Motor neuron (in vitro differentiated cells): Measurements from ENCODE around the gene SNX3. TPM values are rescaled to one million over a fixed set of nuclear protein-coding genes. Genes with fewer than 3 reads are reported as not detected.

Source experiments
- ATAC-seq, 8 experiments: fragments of 200-7000 bp; cut with Tn5 transposase; replicated peaks in 6 of 8; 2 replicates each; pipeline ENCODE4 v1.8.0; 2021; ENCODE audit warnings: mild to moderate bottlenecking in 8 of 8, moderate library complexity in 8 of 8
- H3K27ac ChIP-seq, 2 donors: fragments of 250-450 bp; sonication (Bioruptor Pico); 2 replicates each; pipeline ENCODE4 v1.9.0; 2021; ENCODE audit warnings: antibody characterized with exemption in 2 of 2, mild to moderate bottlenecking in 2 of 2, moderate library complexity in 1 of 2
- H3K4me1 ChIP-seq, 2 donors: fragments of 250-450 bp; sonication (Bioruptor Pico); replicated peaks in 1 of 2; 2 replicates each; pipeline ENCODE4 v1.6.1; 2021; ENCODE audit warnings: antibody characterized with exemption in 2 of 2, mild to moderate bottlenecking in 2 of 2, moderate library complexity in 1 of 2
- H3K4me3 ChIP-seq, 5 donors: fragments of 250-450 bp; sonication (Bioruptor Pico); 2 replicates each; pipeline ENCODE4 v1.9.0; 2021; ENCODE audit warnings: antibody characterized with exemption in 5 of 5, mild to moderate bottlenecking in 5 of 5, moderate library complexity in 4 of 5
- WGBS, 10 experiments: fragments of 450-650 bp; shearing (Covaris generic); methylation state at CpG; one replicate each; pipeline ENCODE4 v1.0.0; 2022; 5-methylcytosine and 5-hydroxymethylcytosine counted together
- in situ Hi-C, 9 experiments: fragments of 400-800 bp; cut with MboI; loops; one replicate each; pipeline ENCODE4 v1.15.0; 2021; ENCODE audit warnings: low sequenced_read_pairs in 9 of 9, low pct_unique_long_range_greater_than_20kb in 2 of 9; ENCODE audit not compliant: unreplicated experiment in 9 of 9
- total RNA-seq, 8 experiments: library from RNA; unstranded; fragments of 300-600 nt; gene quantifications; 2 replicates each; pipeline versions ENCODE4 v1.2.3 to v1.2.4, GENCODE V29; 2022

Gene SNX3
- total RNA-seq, 8 experiments from 2014 or later, result 51.3 to 227 (median 103) TPM

DNA sequence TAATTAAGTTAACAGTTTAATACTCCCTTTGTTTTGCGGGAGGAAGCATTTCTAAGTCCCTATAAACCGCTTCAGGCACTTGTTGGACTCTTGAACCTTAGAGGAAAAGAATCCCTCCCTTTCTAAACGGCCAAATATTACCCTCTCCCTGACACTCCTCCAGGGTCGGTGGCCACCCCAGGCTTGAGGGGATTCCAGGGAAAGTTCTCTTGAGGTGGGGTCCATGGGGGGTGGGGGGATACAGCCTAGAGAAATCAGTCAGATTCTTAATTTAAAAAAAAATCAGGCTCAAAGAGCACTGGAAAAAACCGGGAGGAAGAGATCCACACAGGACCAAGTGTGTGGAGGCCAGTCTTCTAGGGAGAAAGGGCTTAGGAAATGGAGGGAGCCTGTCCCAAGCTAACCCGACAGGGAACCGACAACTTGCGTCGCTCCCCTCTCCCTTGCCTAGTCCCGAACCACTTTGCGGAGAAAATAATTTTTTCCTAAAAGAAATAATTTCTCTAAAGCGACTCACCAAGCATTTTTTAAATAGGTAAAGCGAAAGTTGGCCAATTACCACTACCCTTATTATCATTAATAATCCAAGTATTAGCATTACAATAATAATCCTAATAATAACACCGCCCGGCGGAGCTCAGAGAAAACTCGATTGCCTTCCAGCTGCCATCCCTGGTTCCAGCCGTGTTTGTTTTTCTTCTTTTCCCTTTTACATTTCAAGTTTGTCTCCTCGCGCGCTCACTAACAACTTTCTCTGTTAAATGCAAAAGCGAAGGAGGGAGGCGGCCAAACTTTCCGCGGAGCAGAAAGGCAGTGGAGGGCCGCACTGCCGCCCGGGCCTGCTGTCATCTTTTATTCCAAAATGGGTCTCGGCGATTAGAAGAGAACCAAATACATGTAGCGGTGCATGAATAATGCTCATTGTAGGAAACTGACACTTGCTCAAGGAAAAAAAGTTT lies 90.2 kb downstream of the SNX3 start:
- Histone ChIP-seq H3K4me3 (no peak overlapping the region), H3K4me1 (peaks cover 13% of the 10 kb centered on the region in 2 donors), H3K27ac (no peak overlapping the region)
- in situ Hi-C loops, result no loop called here
- no peak for ATAC-seq
- WGBS, 10 experiments, result 3 to 65% (median 18%) methylated on average over 8 to 31 of the region's 31 CpGs

DNA sequence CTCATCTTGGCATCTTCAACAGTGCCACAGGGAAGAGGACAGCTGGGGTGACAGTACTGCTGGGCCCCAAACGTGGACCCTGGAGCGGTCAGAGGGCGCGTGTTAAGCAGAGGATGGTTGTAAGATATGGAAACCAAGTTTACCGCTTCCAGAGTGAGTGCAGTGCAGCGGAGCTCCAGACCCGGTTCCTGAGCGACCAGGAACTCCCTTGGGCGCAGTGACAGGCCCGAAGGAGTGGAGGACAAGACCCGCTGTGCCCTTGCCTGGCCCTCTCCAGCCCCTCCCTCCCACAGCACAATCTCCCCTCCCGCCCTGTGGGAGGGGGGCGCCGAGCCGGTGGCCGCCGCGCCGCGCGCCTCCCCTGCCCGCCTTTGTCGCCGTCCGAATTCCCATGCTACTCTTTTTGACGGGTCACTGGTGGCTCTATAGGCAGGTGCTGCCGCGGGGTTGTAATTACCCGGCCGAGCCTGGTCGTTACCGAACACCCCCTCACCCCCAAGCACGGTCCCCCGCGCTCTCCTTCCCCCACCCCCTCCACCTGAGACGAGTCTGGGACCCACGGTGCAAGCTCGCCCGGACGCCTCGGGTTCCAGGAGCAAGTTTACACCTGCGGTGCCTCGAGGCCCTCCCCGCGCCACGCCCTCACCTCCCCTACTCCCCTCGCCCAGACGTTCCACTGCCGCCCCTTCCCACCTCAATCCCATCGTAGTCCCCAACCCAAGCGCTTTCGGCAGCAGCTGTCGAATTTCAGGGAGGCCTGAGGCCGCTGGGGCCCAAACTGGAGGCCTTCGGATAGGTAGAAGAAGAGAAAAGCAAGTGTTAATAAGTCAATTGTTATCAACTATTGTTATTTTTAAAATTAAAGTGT lies 91.1 kb downstream of the SNX3 start:
- peak in 2 of 8 experiments; percentile 10 to 39 for ATAC-seq
- H3K4me1 ChIP-seq, result peaks cover 13 to 14% of the 10 kb centered on the region in 2 donors
- in situ Hi-C loops, result no loop called here
- no peak overlapping the region for H3K4me3 ChIP-seq
- WGBS, 10 experiments, result 10 to 53% (median 40%) methylated on average over 2 to 6 of the region's 55 CpGs; no CpG with 5 or more reads in 6 of the 10 experiments
- H3K27ac ChIP-seq, result no peak overlapping the region

DNA sequence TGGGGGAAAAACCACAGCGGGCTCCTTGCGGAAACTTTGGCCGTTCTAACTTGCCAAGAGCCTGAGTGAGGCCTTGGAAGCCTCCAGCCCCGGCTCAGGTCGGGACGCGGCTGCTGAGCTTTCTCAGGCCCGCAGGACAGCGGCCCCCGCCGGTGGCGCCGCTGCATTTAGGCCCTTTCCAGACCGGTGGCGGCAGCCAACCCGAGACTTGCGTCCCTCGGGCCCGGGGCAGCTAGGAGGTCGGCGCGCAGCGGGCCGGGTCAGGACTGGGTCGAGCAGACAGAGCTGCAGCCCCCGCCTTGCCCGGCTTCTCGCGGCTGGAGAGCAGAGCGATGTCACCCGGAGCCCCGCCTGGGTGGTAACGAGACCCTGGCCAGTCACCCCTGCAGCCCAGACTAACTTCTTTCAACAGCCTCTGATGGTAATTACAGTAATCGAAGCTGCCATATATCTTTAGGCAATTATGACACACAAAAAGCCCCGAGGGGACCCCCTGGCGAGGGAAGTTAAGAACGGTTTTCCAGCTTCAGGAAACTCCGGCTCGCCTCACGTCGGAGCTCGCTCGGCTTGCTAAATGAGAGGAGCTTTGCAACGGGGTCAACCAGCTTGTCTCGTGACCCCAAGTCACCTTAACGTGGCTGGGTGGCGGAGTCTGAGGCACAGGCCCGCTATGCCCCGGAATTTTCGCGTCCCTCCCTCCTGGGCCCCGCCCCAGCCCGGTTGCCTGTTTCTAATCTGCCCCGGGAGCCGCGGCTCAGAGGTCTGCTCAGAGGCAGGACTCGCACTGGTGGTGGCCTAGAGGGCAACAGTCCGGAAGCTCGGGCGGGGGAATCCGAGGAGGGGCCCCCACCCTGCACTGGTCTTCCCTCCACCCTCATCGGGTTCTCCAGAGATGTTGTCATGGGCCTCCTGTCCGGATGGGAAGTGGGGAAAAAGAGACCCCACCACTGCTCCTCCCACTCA lies 92.1 kb downstream of the SNX3 start:
- peak in 7 of 8 experiments; percentile 50 to 64 (median 56) for ATAC-seq
- WGBS, 10 experiments, result 0 to 25% (median 18%) methylated on average over 1 to 13 of the region's 63 CpGs; no CpG with 5 or more reads in 4 of the 10 experiments
- Histone ChIP-seq H3K27ac (no peak overlapping the region), H3K4me1 (peaks cover 18 to 21% of the 10 kb centered on the region in 2 donors), H3K4me3 (no peak overlapping the region)
- in situ Hi-C loops, result no loop called here

DNA sequence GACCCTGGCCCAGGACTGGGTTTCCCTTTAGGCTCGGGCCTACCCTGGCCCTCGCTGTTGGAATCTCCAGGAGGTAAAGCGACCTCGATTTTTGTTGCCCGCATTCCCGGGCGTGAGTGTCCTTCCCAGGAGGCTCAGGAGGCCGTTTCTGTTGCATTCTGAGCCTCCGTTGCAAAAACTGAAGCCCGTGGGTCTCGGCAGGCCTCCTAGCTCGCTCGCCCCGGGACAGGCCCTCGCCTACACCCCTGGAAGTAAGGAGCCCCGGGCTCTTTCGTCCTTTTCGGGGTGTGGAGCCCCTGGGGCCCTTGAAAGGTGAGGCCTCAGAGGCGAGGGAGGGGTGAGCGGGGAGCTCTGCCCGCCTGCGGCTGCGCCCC lies 92.8 kb downstream of the SNX3 start:
- H3K4me3 ChIP-seq, result no peak overlapping the region
- WGBS, 10 experiments, result 20 to 88% (median 40%) methylated on average over 1 to 10 of the region's 23 CpGs; no CpG with 5 or more reads in 4 of the 10 experiments
- no peak overlapping the region for H3K27ac ChIP-seq
- in situ Hi-C loops, result no loop called here
- peaks cover 18 to 21% of the 10 kb centered on the region in 2 donors for H3K4me1 ChIP-seq
- ATAC-seq, result no peak

DNA sequence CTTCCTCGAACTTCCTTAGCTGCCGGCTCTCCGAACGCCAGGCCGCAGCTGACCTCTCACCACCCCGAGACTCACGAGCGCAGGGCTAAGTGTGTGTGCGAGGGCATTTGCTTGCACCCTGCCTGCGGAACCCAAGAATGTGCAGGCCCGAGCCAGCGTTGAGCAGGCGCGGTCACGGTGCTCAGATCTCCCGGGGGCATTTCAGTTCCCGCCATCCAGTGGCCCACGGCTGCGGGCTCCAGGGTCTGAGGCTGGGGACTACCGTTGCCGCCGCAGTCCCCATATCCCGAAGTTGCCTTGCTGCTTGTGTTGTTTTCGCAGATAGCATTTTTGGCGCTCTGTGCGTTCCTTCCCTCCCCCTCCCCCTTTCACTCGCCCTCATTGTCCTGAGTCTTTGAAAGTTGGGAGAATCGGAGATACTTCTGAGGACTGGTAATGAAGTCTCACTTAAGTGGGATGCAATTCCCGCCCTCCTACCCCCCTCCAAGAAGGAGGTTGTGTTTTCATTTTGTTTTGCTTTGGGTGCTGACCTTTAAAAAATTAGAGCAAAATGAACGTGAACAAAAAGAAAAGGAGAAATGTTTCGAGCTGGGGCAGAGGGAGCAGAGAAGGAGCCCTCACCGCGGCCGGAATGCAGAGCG lies 93.3 kb downstream of the SNX3 start:
- H3K4me1 ChIP-seq, result peaks cover 18 to 21% of the 10 kb centered on the region in 2 donors
- H3K4me3 ChIP-seq, result peak overlapping the region in 1 of 5 donors; percentile 22
- in situ Hi-C loops, result no loop called here
- H3K27ac ChIP-seq, result no peak overlapping the region
- WGBS, 10 experiments, result 32 to 91% (median 50%) methylated on average over 1 to 17 of the region's 35 CpGs; no CpG with 5 or more reads in 1 of the 10 experiments
- ATAC-seq, result no peak

DNA sequence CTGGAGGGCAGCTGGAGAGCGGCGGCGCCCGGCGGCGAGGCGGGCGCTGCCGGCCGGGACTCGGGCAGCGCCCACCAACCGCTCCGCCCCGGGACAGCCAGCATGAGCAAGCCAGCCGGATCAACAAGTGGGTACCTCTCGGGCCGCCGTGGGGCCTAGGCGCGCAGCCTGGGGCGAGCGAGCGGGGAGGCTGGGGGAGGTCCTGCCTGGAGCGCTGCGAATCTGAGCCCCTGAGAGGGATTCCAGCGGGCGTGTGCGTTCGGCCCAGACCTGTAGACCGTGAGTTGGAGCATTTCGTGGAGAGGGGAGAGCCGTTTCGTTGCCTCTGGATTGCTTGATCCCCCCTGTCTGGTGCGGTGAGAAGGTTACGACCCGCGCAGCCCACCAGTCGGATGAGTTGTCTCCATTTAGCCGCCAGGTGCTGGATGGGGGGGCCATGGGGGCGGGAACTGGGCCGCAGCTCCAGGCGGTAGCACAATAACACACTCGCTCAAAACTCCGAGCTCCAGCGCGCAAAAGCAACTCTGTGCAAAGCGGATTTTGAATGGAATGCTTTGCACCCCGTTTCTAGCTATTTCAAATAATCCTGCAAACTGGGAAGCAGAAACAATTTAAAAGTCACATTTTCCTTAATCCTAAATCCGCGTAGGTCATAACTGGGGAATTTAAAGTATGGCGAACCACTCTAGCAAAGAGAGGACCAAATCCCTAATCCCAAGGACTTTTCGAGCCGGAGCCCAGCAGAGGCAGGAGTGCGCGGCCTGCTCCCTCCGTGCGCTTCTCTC lies 94.0 kb downstream of the SNX3 start:
- H3K27ac ChIP-seq, result no peak overlapping the region
- peaks cover 18 to 21% of the 10 kb centered on the region in 2 donors for H3K4me1 ChIP-seq
- 0 to 93% (median 16%) methylated on average over 1 to 21 of the region's 58 CpGs; no CpG with 5 or more reads in 3 of the 10 experiments for WGBS, 10 experiments
- peak overlapping the region in 2 of 5 donors; percentile 22 to 33 for H3K4me3 ChIP-seq
- in situ Hi-C loops, result no loop called here
- peak in 1 of 8 experiments; percentile 48 for ATAC-seq

DNA sequence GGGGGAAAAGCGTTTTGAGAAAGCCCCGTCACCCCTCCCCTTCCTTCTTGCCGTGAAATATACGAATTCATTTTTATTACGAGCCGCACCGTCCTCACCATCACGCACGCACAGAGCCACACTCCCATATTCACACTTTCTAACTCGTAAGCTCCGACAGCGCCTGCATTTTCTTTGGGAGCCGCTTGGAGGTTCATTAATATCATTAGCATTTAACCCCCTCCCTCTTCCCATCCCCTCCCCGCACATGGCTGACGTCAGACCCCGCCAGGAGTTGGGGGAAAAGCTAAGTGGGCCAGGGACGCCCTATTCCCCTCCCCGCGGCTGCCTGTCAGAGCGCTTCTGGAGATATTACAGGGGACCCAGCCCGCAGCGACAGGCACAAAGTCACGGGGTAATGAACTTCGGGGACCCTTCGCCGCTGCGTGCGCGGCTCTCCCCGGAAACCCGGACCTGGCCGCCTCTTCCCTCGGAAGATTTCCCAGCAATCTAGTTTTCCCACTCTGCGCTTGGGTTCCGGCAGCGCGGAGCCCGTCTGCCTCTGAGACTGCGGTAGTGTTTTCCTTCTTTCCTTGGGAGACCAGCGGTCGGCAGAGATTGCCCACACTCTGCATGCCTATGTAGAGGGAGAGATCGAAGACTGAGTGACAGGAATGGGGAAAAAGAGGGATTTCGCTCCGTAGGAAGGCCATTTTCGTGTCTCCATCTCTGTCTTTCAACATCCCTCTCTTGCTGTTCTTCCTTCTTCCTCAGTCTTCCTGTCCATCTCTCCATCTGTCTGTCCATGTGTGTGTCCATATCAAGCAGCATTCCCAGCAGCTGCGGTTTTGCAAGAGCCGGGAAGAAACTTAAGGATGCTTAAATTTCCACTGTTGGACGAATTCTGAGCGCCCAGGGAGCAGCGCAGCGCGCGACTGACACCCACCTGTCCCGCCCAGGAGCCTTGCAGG lies 94.9 kb downstream of the SNX3 start, which contains the start of gene NR2E1:
TSS of gene NR2E1 (plus strand) at position 309 of the 950 bp plus-strand sequence. CDS start 744 bp downstream, outside the sequence.
- Histone ChIP-seq H3K27ac (no peak within 1 kb of the TSS), H3K4me1 (peaks cover 13 to 21% of the 10 kb centered on the region in 2 donors), H3K4me3 (peak within 1 kb of the TSS; percentile 8 to 33 (median 20))
- ATAC-seq, result peak in 7 of 8 experiments; percentile 11 to 67 (median 59)
- in situ Hi-C loops, result no loop called here
- 0 to 28% (median 2%) methylated on average over 1 to 36 of the region's 54 CpGs; no CpG with 5 or more reads in 1 of the 10 experiments for WGBS, 10 experiments

DNA sequence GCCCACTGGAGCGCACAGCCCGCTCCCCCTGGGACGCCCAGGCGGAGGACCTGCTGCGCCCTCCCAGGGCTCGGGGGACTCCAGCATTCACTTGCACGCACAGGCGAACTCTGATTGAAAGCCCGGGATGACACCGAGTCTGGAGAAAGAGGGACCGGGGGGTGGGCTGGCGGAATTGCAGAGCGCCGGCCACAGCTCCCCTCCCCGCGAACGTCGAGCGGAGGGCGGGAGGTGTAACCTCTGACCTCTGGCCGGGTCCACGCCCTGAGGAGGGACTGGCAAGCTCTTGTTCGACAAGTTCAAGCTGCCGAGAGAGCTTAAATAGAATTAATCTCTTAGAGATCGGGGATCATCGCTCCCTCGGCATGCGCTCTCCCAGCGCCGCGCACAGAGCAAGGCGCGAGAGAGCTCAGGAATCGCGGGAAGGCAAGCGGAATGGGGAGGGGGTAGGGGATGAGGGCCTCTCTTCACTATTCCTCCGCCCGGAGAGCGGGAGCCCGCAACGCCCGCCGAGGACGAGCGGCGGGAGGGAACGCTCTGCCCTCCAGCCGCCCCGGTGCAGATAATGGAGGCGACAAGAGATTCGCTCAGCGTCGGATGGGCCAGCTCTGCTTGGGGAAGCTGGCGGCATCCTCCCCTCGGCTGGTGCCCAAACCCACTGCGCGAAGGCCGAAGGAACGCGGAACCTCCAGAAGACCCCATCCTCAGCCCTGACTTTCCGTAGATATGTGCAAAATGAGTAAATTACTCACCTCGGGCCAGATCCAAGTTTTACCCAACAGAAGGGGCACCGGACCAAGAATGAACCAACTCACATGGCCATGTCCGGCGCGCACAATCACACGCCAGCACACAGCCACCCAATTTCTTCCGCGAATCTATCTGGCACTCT lies 95.8 kb downstream of the SNX3 start:
- peak overlapping the region; percentile 8 to 33 (median 20) for H3K4me3 ChIP-seq
- WGBS, 10 experiments, result 0 to 23% (median 11%) methylated on average over 2 to 19 of the region's 69 CpGs; no CpG with 5 or more reads in 2 of the 10 experiments

DNA sequence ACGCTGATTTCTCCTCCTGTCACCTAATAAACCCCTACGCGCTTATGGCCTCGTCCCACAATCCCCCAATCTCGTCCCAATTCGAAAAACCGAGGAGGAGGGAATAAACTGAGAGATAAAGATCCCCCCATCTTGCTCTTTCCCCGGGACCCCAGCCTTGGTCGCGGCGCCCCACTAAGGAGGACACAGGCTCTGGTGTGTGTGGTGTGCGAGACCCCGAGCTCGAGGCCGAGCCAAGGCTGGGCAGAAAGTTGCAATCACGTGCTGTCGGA lies 96.4 kb downstream of the SNX3 start:
- H3K27ac ChIP-seq, result no peak overlapping the region
- in situ Hi-C loops, result no loop called here
- WGBS, 10 experiments, result 0 to 10% (median 6%) methylated on average over 2 to 11 of the region's 17 CpGs; no CpG with 5 or more reads in 6 of the 10 experiments
- H3K4me1 ChIP-seq, result peaks cover 11 to 21% of the 10 kb centered on the region in 2 donors
- no peak for ATAC-seq
- H3K4me3 ChIP-seq, result peak overlapping the region; percentile 8 to 33 (median 20)

More for the DNA sequence above, 95.8 kb downstream of the SNX3 start:
- H3K4me1 ChIP-seq, result peaks cover 11 to 21% of the 10 kb centered on the region in 2 donors
- ATAC-seq, result peak in 5 of 8 experiments; percentile 21 to 53 (median 42)
- in situ Hi-C loops, result no loop called here
- no peak overlapping the region for H3K27ac ChIP-seq
